ENCODE measurements around the gene PGLYRP4.
A peak's percentile ranks its signal among the peaks of the same experiment; 100 is the strongest.

The PGLYRP4 gene

DNA sequence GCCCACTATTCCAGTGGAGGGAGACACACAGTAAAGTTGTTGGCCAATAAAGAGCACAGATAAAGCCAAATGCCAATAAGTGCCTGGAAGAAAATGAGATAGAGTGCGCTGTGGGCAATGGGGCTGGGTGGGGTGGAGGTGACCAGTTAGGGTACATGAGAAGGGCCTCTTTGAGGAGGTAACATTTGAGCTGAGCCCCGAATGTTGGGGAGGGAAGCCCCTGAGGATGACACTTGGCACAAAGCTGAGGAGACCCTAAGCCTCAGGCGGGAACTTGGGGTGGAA is 10.0 kb upstream of the PGLYRP4 start:
- Histone ChIP-seq H3K4me3 (replicated peaks; ENCODE audit: low read depth, low read length) (no peak overlapping the region), H3K36me3 (ENCODE audit: control insufficient read depth, insufficient read depth, low read length) (no peaks in the 10 kb centered on the region), H3K27me3 (replicated peaks; ENCODE audit: control insufficient read depth, insufficient read depth, low read length) (no peaks in the 10 kb centered on the region; the same call in none of the 2 replicates)
- TF ChIP-seq, protein P1, sequence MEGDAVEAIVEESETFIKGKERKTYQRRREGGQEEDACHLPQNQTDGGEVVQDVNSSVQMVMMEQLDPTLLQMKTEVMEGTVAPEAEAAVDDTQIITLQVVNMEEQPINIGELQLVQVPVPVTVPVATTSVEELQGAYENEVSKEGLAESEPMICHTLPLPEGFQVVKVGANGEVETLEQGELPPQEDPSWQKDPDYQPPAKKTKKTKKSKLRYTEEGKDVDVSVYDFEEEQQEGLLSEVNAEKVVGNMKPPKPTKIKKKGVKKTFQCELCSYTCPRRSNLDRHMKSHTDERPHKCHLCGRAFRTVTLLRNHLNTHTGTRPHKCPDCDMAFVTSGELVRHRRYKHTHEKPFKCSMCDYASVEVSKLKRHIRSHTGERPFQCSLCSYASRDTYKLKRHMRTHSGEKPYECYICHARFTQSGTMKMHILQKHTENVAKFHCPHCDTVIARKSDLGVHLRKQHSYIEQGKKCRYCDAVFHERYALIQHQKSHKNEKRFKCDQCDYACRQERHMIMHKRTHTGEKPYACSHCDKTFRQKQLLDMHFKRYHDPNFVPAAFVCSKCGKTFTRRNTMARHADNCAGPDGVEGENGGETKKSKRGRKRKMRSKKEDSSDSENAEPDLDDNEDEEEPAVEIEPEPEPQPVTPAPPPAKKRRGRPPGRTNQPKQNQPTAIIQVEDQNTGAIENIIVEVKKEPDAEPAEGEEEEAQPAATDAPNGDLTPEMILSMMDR (IDR thresholded peaks at IDR 0.05; ENCODE audit: insufficient read depth, low read length, poor library complexity, severe bottlenecking), result no peak
- DNase-seq (ENCODE audit: extremely low read depth, insufficient read length), result no peak

DNA sequence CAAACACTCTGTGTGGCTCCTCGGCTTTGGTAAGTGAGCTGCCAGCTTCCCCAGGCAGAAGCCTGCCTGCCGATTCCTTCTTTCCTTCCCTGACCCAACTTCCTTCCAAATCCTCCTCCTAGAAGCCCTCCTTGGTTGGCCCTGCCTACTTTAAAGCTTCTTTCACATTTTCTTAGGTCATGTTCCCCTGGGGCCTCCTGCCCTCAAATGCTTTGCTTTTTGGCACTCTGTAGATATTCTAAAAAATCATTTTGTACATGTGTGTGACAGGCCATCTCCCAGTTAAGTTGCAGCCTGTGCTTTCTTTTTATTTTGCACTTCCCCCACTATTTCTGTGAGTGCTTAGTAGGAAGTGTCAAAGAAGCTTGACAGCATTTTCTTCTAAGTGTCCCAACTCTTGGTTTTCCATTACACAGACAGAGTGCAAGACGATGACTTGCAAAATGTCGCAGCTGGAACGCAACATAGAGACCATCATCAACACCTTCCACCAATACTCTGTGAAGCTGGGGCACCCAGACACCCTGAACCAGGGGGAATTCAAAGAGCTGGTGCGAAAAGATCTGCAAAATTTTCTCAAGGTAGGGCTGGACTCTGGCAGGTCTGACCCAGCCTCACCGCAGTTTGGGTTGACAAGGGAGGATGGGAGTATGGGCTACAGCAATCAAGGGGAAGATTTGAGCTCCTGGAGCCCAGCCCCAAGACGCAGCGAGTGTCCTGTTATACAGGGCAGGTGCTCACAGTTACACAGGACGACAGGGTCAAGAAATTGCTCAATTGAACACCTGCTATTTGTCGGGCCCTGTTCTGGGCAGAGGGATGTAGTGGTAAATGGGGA is 9.4 kb upstream of the PGLYRP4 start, which contains the start of gene S100A9:
Gene S100A9, plus strand, starts transcription at position 2 of the 838 bp plus-strand sequence. Its CDS starts 430 bp downstream, at position 432.
- no peak within 1 kb of the TSS for H3K4me3 ChIP-seq (replicated peaks; ENCODE audit: low read depth, low read length)
- no peaks in the 10 kb centered on the region; the same call in none of the 2 replicates for H3K27me3 ChIP-seq (replicated peaks; ENCODE audit: control insufficient read depth, insufficient read depth, low read length)
- no peaks in the 10 kb centered on the region for H3K36me3 ChIP-seq (ENCODE audit: control insufficient read depth, insufficient read depth, low read length)
- TF ChIP-seq, protein P1 (IDR thresholded peaks at IDR 0.05; ENCODE audit: insufficient read depth, low read length, poor library complexity, severe bottlenecking), result no peak
- no peak for DNase-seq (ENCODE audit: extremely low read depth, insufficient read length)

DNA sequence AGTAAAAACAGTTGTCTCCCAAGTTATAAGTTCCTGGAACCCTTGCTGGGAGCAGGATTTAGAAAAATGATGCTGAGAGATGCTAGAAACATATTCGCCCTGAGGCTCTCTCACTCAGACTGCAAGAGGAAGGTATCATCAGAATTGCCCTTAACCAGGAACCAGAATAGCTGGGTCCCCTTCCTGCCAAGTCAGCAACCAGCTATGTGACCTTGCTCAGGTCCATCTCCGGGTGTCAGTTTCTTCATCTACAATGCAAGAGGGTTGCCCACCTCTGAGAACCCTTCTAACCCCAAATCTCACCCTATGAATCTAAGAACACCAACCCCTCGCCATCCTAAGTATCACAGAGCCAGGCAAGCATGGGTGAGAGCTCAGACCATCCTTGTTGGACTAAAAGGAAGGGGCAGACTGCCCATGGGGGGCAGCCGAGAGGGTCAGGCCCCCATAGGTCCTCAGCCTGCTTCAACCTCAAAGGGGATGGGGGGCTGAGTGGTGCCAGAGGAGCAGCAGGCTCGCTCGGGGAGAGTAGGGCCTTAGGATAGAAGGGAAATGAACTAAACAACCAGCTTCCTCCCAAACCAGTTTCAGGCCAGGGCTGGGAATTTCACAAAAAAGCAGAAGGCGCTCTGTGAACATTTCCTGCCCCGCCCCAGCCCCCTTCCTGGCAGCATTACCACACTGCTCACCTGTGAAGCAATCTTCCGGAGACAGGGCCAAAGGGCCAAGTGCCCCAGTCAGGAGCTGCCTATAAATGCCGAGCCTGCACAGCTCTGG is 8.6 kb upstream of the PGLYRP4 start:
- H3K27me3 ChIP-seq (replicated peaks; ENCODE audit: control insufficient read depth, insufficient read depth, low read length), result no peaks in the 10 kb centered on the region; the same call in none of the 2 replicates
- no peaks in the 10 kb centered on the region for H3K36me3 ChIP-seq (ENCODE audit: control insufficient read depth, insufficient read depth, low read length)
- H3K4me3 ChIP-seq (replicated peaks; ENCODE audit: low read depth, low read length), result no peak overlapping the region
- no peak for DNase-seq (ENCODE audit: extremely low read depth, insufficient read length)
- TF ChIP-seq, protein P1 (IDR thresholded peaks at IDR 0.05; ENCODE audit: insufficient read depth, low read length, poor library complexity, severe bottlenecking), result no peak

DNA sequence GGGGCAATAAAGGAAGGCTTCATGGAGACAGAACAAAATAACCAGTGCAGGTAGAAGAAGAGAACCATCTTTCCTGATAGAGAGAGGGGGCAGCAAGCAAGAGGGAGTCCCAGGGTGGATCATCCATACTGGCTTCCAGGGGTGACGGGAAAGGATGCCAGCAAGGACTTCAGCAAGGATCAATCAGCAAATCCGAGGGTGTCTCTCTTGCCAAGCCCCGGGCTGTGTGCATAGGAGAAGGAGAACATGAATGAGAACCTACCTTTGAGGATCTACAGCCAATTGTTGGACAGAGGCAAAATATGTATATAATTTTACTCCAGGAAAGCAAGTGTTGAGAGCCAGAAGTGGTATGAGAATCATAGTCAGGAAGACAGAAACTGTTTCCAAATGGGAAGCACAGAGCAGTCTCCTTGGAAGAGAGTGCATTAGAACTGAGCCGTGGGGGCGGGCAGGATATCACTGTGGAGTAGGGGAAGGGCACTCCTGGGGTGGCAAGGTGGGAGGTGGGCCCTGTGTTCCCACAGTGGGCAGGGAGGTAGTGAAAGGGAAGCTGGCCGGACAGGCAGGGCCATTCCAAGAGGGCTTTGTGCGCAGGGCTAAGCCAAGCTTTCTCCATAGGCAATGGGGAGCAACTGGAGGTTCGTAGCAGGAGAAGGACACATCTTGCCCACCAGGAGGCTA is 7.9 kb upstream of the PGLYRP4 start:
- DNase-seq (ENCODE audit: extremely low read depth, insufficient read length), result no peak
- H3K27me3 ChIP-seq (replicated peaks; ENCODE audit: control insufficient read depth, insufficient read depth, low read length), result no peaks in the 10 kb centered on the region; the same call in none of the 2 replicates
- no peak overlapping the region for H3K4me3 ChIP-seq (replicated peaks; ENCODE audit: low read depth, low read length)
- no peaks in the 10 kb centered on the region for H3K36me3 ChIP-seq (ENCODE audit: control insufficient read depth, insufficient read depth, low read length)
- TF ChIP-seq, protein P1 (IDR thresholded peaks at IDR 0.05; ENCODE audit: insufficient read depth, low read length, poor library complexity, severe bottlenecking), result no peak

DNA sequence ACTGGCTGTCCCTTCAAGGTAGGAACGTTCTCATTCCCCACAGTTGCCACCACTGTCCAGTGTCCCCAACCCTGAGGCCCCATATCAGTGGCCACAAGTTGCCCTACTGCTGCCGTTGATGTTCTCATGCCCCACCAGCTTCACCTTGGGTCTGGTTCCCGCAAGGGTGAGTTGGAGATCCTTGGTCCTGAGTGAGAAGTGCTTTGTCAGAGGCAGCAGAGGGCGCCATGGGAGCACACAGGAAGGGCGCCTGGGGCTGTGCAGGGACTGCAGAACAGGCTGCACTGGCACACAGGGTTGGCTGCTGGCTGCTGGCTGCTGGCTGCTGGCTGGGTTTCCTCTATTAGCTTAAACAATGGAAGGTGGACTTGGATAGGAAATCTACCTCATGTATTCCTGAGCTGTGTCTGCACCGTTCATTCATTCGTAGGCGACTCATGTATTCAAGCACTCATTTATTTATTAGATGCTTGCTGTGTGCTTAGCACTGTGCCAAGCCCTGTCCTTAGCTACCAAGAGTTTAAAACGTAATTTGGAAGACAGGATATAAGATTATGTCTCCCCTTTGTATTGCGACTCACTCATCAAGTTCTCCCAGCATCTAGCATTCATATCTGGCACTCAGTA is 6.9 kb upstream of the PGLYRP4 start:
- no peak for DNase-seq (ENCODE audit: extremely low read depth, insufficient read length)
- TF ChIP-seq, protein P1 (IDR thresholded peaks at IDR 0.05; ENCODE audit: insufficient read depth, low read length, poor library complexity, severe bottlenecking), result peak; percentile 79
- Histone ChIP-seq H3K36me3 (ENCODE audit: control insufficient read depth, insufficient read depth, low read length) (no peaks in the 10 kb centered on the region), H3K4me3 (replicated peaks; ENCODE audit: low read depth, low read length) (no peak overlapping the region), H3K27me3 (replicated peaks; ENCODE audit: control insufficient read depth, insufficient read depth, low read length) (no peaks in the 10 kb centered on the region; the same call in none of the 2 replicates)

Measured in GM06990 (cell line).